Astrocyte (in vitro differentiated cells and primary cell): ENCODE data around the gene SF1.

Experiments used
- EZH2 ChIP-seq: IDR thresholded peaks from 2 replicates; pipeline ENCODE4 v1.6.1; 2012; ENCODE audit warnings: mild to moderate bottlenecking, low read length, inconsistent platforms; ENCODE audit not compliant: insufficient read depth
- TF ChIP-seq, protein P1 (sequence below): IDR thresholded peaks from 2 replicates; pipeline ENCODE4 v1.5.1; 2011; ENCODE audit warnings: low read depth, mild to moderate bottlenecking, inconsistent platforms, low read length, moderate library complexity; ENCODE audit not compliant: insufficient read depth

DNA sequence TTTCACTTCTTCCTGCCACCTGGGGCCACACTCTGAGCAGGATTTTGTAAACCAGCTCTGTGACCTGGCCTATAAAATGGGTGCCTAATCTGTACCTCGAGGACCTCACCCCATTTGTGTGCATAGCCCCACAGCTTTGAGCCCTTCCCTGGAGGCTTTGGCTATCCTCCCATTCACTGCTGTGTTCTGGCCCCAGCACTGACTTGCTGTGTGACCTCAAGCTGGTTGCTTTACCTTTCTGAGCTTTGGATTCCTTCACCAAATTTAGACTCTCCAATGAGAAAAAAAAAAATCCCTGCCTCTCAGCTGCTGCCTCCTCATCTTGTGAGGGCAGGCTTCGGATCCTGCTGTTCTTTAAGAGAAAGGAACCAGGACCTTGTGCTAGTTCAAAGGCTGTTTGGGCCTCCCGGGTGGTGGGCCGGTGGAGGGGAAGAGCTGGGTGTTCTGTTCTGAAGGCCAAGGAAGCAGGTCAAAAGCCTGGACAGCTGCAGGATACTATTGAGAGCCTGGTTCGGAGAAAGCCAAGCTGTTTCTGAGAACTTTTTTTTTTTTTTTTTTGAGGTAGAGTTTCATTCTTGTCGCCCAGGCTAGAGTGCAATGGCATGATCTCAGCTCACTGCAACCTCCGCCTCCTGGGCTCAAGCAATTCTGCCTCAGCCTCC lies 17.5 kb downstream of the SF1 start:
- TF ChIP-seq, protein P1, sequence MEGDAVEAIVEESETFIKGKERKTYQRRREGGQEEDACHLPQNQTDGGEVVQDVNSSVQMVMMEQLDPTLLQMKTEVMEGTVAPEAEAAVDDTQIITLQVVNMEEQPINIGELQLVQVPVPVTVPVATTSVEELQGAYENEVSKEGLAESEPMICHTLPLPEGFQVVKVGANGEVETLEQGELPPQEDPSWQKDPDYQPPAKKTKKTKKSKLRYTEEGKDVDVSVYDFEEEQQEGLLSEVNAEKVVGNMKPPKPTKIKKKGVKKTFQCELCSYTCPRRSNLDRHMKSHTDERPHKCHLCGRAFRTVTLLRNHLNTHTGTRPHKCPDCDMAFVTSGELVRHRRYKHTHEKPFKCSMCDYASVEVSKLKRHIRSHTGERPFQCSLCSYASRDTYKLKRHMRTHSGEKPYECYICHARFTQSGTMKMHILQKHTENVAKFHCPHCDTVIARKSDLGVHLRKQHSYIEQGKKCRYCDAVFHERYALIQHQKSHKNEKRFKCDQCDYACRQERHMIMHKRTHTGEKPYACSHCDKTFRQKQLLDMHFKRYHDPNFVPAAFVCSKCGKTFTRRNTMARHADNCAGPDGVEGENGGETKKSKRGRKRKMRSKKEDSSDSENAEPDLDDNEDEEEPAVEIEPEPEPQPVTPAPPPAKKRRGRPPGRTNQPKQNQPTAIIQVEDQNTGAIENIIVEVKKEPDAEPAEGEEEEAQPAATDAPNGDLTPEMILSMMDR = no peak
- TF ChIP-seq EZH2 = no peak
